OCI-LY1 (cell line): ENCODE results near the gene GNAI2.

Experiments
- CTCF ChIP-seq: fragments of 200-600 bp; sonication (generic), shearing (Covaris generic); IDR thresholded peaks from 2 replicates; pipeline ENCODE4 v1.5.1; 2017; ENCODE audit warnings: mild to moderate bottlenecking, antibody characterized with exemption, low read length, moderate library complexity, mixed read lengths
- EZH2 ChIP-seq: fragments of 200-600 bp; sonication (generic), shearing (Covaris generic); IDR thresholded peaks from 2 replicates; pipeline ENCODE4 v1.8.0; 2017; ENCODE audit warnings: borderline replicate concordance, mixed run types, mild to moderate bottlenecking, antibody characterized with exemption, low read length, moderate library complexity, mixed read lengths

GRCh38 chr3:50264964-50265485 is 29.0 kb downstream of the GNAI2 start:
- TF ChIP-seq CTCF = no peak
- no peak for TF ChIP-seq EZH2
